Ovary (tissue), 9 donors: ENCODE data around the gene NGLY1. TPM values are rescaled to one million over a fixed set of nuclear protein-coding genes. Genes with fewer than 3 reads are reported as not detected.

ENCODE experiments used
- DNase-seq, 5 donors: peaks; one replicate each; pipeline ENCODE4 v3.0.0-alpha.2; 2019 to 2020
- H3K27ac ChIP-seq, 2 donors: fragments of 200-600 bp; one replicate each; pipeline versions ENCODE4 v1.5.1 to v1.8.0; 2019 to 2022
- H3K27me3 ChIP-seq: fragments of 200-600 bp; one replicate; pipeline ENCODE4 v1.8.0; 2022
- H3K36me3 ChIP-seq: fragments of 200-600 bp; sonication (generic); one replicate; pipeline ENCODE4 v1.5.1; 2019
- H3K4me1 ChIP-seq: one replicate; pipeline ENCODE4 v1.8.1; 2013; ENCODE audit warnings: mild to moderate bottlenecking, moderate library complexity; ENCODE audit not compliant: insufficient read depth
- H3K4me3 ChIP-seq: fragments of 200-600 bp; sonication (generic); one replicate; pipeline ENCODE4 v1.5.1; 2017
- H3K9me3 ChIP-seq, 2 donors: fragments of 200-600 bp in 1 of 2; sonication (generic) in 1 of 2; one replicate each; pipeline versions ENCODE4 v1.5.1 to v1.8.1; 2013 to 2019; ENCODE audit warnings: mild to moderate bottlenecking in 1 of 2, moderate library complexity in 1 of 2
- CTCF ChIP-seq, 3 donors: fragments of 450-650 bp in 2 of 3; fragments of 200-600 bp in 1 of 3; IDR thresholded peaks; one replicate each; pipeline versions ENCODE4 v1.5.1 to v1.8.0; 2016 to 2022; ENCODE audit warnings: antibody characterized with exemption in 3 of 3, mild to moderate bottlenecking in 1 of 3
- EP300 ChIP-seq: sonication (generic); formaldehyde crosslinking; IDR thresholded peaks from one replicate; pipeline ENCODE4 v1.6.1; 2017; ENCODE audit warnings: antibody characterized with exemption
- POLR2A ChIP-seq: fragments of 450-650 bp; IDR thresholded peaks from one replicate; pipeline ENCODE4 v1.6.1; 2017; ENCODE audit warnings: antibody characterized with exemption, mild to moderate bottlenecking, moderate library complexity
- WGBS, 3 donors: extraction: QIAGEN DNeasy Blood & Tissue Kit in 1 of 3; methylation state at CpG; one replicate each; pipeline versions ENCODE4 v1.1.5 to v1.1.7; 2013 to 2017; 5-methylcytosine and 5-hydroxymethylcytosine counted together
- intact Hi-C, 4 donors: fragments of 100-400 bp; cut with DNase I; formaldehyde crosslinking; loops; one replicate each; pipeline versions ENCODE4 v1.11.0 to v1.15.1; 2022 to 2023
- polyA plus RNA-seq, 2 donors: library from polyadenylated mRNA; stranded (reverse); fragments of 200-250 nt in 1 of 2; fragments of 350-450 nt in 1 of 2; fragmentation: Illumina TruSeq in 1 of 2; extraction: RNeasy Lipid Tissue Mini Kit (QIAGEN cat#74804) in 1 of 2; gene quantifications; one replicate each; pipeline ENCODE4 v1.2.3, GENCODE V29; 2013 to 2014
- total RNA-seq, 7 donors: library from RNA; depleted of rRNA in 2 of 7; stranded (reverse); fragments of >200 nt in 2 of 7; fragmentation: NEBNext Ultra II Directional in 3 of 7; extraction: Animal tissue kit (Norgen Biotek cat#: 25700) in 3 of 7; gene quantifications; one replicate each; pipeline versions ENCODE4 v1.1.0 to v1.2.4, GENCODE V29; 2016 to 2023
- donor health status: DM: no; HTN: no; CAD: no; lungs with moderate emphysema.
- donor health status: DM: no; HTN: no; CAD: no.
- donor health status: Bipolar disorder and iron deficiency.
- donor health status: DM: yes; HTN: yes; CAD: no.
- donor health status: DM: no; HTN: no; CAD: no.
- donor health status: DM: yes; HTN: yes; CAD: no.

Gene NGLY1
- total and polyA plus RNA-seq, 9 donors, result 11.0 to 30.4 (median 27.1) TPM

DNA sequence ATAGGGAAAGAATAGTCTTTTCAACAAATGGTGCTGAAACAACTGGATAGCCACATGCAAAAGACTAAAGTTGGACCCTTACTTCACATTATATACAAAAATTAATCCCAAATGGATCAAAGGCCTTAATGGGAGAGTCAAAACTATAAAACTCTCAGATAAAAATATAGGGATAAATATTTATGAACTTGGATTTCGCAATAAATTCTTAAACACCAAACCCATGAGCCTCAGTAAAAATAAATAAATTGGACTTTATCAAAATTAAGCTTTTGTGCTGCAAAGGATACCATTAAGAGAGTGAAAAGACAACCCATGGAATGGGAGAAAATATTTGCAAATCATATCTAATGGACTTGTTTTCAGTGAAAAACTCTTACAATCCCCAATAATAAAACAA, 99.8 kb downstream of the NGLY1 start:
- intact Hi-C loops, result no loop called here

GRCh38 chr3:25679642-25680302, 103.5 kb downstream of the NGLY1 start:
- no peak for DNase-seq
- H3K27ac ChIP-seq, result no peak overlapping the region
- WGBS, 3 donors, result 76 to 92% (median 89%) methylated on average over 5 to 6 of the region's 6 CpGs
- no peaks in the 10 kb centered on the region for H3K4me1 ChIP-seq
- H3K27me3 ChIP-seq, result no peaks in the 10 kb centered on the region
- no peak overlapping the region for H3K4me3 ChIP-seq
- no peaks in the 10 kb centered on the region for H3K36me3 ChIP-seq
- TF ChIP-seq EP300, result no peak
- TF ChIP-seq POLR2A, result no peak
- no peak for TF ChIP-seq CTCF (IDR thresholded peaks at IDR 0.05)
- H3K9me3 ChIP-seq, result no peaks in the 10 kb centered on the region
- intact Hi-C loops, result no loop called here

More for the DNA sequence above, 99.8 kb downstream of the NGLY1 start:
- 92 to 95% (median 93%) methylated on average over 1 of the region's 1 CpG for WGBS, 3 donors
- H3K27ac ChIP-seq, result no peak overlapping the region
- TF ChIP-seq CTCF (IDR thresholded peaks at IDR 0.05) (no peak), POLR2A (no peak), EP300 (no peak)
- H3K9me3 ChIP-seq, result no peaks in the 10 kb centered on the region
- no peaks in the 10 kb centered on the region for H3K4me1 ChIP-seq
- DNase-seq, result no peak
- H3K27me3 ChIP-seq, result no peaks in the 10 kb centered on the region
- no peak overlapping the region for H3K4me3 ChIP-seq
- no peaks in the 10 kb centered on the region for H3K36me3 ChIP-seq

DNA sequence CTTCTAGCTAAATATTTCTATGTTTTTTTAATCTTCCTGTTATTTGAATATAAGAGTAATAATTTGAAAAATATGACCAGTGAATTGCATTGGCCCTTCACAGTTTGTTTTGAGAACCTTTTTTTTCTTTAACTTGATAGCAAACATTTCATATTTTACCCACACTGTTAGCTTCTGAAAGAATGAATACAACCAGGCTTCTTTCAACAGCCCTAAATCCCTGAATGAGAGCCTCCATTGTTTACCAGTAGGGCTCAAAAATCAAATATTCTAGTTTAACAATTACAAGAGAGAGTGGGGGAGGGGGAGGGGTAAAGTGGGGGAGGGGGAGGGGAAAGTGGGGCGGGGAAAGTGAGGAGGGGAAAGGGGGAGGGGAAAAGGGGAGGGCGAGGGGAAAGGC, 104.1 kb downstream of the NGLY1 start:
- Histone ChIP-seq H3K36me3 (no peaks in the 10 kb centered on the region), H3K4me1 (no peaks in the 10 kb centered on the region), H3K27me3 (no peaks in the 10 kb centered on the region), H3K27ac (no peak overlapping the region), H3K9me3 (no peaks in the 10 kb centered on the region), H3K4me3 (no peak overlapping the region)
- intact Hi-C loops, result no loop called here
- WGBS, 3 donors, result 95% methylated on average over 2 of the region's 2 CpGs; no CpG with 5 or more reads in 2 of the 3 donors
- no peak for DNase-seq
- TF ChIP-seq CTCF (IDR thresholded peaks at IDR 0.05) (no peak), POLR2A (no peak), EP300 (no peak)

GRCh38 chr3:25678581-25678980, 104.7 kb downstream of the NGLY1 start:
- intact Hi-C loops, result no loop called here
- Histone ChIP-seq H3K9me3 (no peaks in the 10 kb centered on the region), H3K27me3 (no peaks in the 10 kb centered on the region), H3K27ac (no peak overlapping the region), H3K4me3 (no peak overlapping the region), H3K4me1 (no peaks in the 10 kb centered on the region), H3K36me3 (no peaks in the 10 kb centered on the region)
- DNase-seq, result no peak
- TF ChIP-seq POLR2A (no peak), CTCF (IDR thresholded peaks at IDR 0.05) (no peak), EP300 (no peak)
